HepG2 (cell line): Measurements from ENCODE around the gene CSTF3. TPM values are rescaled to one million over a fixed set of nuclear protein-coding genes. Genes with fewer than 3 reads are reported as not detected.

ENCODE experiments used
- GTF3A ChIP-seq: sonication (generic); formaldehyde crosslinking; conservative IDR thresholded peaks from 2 replicates; pipeline ENCODE4 v1.4.0; 2020; ENCODE audit warnings: mild to moderate bottlenecking, missing genetic modification reagents
- HNRNPH1 ChIP-seq: fragments of 200-400 bp; formaldehyde crosslinking; optimal IDR thresholded peaks from 2 replicates; pipeline ENCODE3; 2017; ENCODE audit warnings: mild to moderate bottlenecking, low read depth, low read length
- JARID2 ChIP-seq: sonication (generic); formaldehyde crosslinking; IDR thresholded peaks from 2 replicates; pipeline ENCODE4 v1.8.1; 2023; ENCODE audit warnings: missing genetic modification reagents, inconsistent platforms; ENCODE audit not compliant: insufficient replicate concordance
- NCOA1 ChIP-seq: sonication (generic); formaldehyde crosslinking; IDR thresholded peaks from 2 replicates; pipeline ENCODE4 v1.9.0; 2021; ENCODE audit warnings: missing genetic modification reagents
- POLR2AphosphoS5 ChIP-seq: IDR thresholded peaks from 2 replicates; pipeline ENCODE4 v1.6.1; 2012; ENCODE audit warnings: low read depth, low read length
- SATB2 ChIP-seq: sonication (generic); formaldehyde crosslinking; IDR thresholded peaks from 2 replicates; pipeline ENCODE4 v1.5.0; 2020; ENCODE audit warnings: missing genetic modification reagents
- TOPORS ChIP-seq: sonication (generic); formaldehyde crosslinking; IDR thresholded peaks from 2 replicates; pipeline ENCODE4 v1.8.0; 2023; ENCODE audit warnings: mild to moderate bottlenecking, missing genetic modification reagents
- ZKSCAN1 ChIP-seq: fragments of 150-350 bp; IDR thresholded peaks from 2 replicates; pipeline ENCODE4 v1.6.1; 2014; ENCODE audit warnings: low read length
- ZNF160 ChIP-seq: sonication (generic); formaldehyde crosslinking; IDR thresholded peaks from 2 replicates; pipeline ENCODE4 v1.8.0; 2022; ENCODE audit warnings: mild to moderate bottlenecking, inconsistent platforms, missing genetic modification reagents
- ZNF484 ChIP-seq: sonication (generic); formaldehyde crosslinking; IDR thresholded peaks from 2 replicates; pipeline ENCODE4 v1.5.1; 2020; ENCODE audit warnings: mild to moderate bottlenecking, low read depth, missing genetic modification reagents, borderline replicate concordance
- ZNF629 ChIP-seq: sonication (generic); formaldehyde crosslinking; conservative IDR thresholded peaks from 2 replicates; pipeline ENCODE4 v1.5.0; 2020; ENCODE audit warnings: missing genetic modification reagents
- ZNF652 ChIP-seq: IDR thresholded peaks from 2 replicates; pipeline ENCODE4 v1.6.1; 2016; ENCODE audit warnings: low read depth, borderline replicate concordance
- polyA plus RNA-seq, 8 experiments: library from polyadenylated mRNA; depleted of rRNA in 3 of 8; stranded (reverse) in 7 of 8; unstranded in 1 of 8; fragments of >200 nt; fragmentation: Illumina TruSeq in 4 of 8; extraction: Trizol in 4 of 8; gene quantifications; 2 replicates each; pipeline versions ENCODE4 v1.2.1 to v1.2.3, GENCODE V29; 2011 to 2016; ENCODE audit warnings: low read depth in 4 of 8, missing spikeins in 1 of 8, mixed read lengths in 1 of 8; ENCODE audit not compliant: insufficient read depth in 1 of 8
- total RNA-seq, 5 experiments: library from RNA; depleted of rRNA; stranded (reverse); fragments of >200 nt; fragmentation: Illumina TruSeq; extraction: Trizol; gene quantifications; 2 replicates each; pipeline ENCODE4 v1.2.3, GENCODE V29; 2016; ENCODE audit warnings: low read depth in 1 of 5
- TF ChIP-seq, protein P1 (sequence below): sonication (generic); formaldehyde crosslinking; IDR thresholded peaks from 2 replicates; pipeline ENCODE4 v1.4.0; 2020; ENCODE audit warnings: mild to moderate bottlenecking, missing genetic modification reagents
- TF ChIP-seq, protein P2 (sequence below): sonication (generic); formaldehyde crosslinking; IDR thresholded peaks from 2 replicates; pipeline ENCODE4 v1.9.0; 2021; ENCODE audit warnings: missing genetic modification reagents, borderline replicate concordance
- TF ChIP-seq, protein P3 (sequence below): sonication (generic); formaldehyde crosslinking; IDR thresholded peaks from 2 replicates; pipeline ENCODE4 v1.4.0; 2020; ENCODE audit warnings: mild to moderate bottlenecking, missing genetic modification reagents

The CSTF3 gene
- total and polyA plus RNA-seq, 2 of the 13 experiments (the other 11 are each of a cell fraction or from before 2014, with no cell fraction given): 21.5 to 43.6 TPM

DNA sequence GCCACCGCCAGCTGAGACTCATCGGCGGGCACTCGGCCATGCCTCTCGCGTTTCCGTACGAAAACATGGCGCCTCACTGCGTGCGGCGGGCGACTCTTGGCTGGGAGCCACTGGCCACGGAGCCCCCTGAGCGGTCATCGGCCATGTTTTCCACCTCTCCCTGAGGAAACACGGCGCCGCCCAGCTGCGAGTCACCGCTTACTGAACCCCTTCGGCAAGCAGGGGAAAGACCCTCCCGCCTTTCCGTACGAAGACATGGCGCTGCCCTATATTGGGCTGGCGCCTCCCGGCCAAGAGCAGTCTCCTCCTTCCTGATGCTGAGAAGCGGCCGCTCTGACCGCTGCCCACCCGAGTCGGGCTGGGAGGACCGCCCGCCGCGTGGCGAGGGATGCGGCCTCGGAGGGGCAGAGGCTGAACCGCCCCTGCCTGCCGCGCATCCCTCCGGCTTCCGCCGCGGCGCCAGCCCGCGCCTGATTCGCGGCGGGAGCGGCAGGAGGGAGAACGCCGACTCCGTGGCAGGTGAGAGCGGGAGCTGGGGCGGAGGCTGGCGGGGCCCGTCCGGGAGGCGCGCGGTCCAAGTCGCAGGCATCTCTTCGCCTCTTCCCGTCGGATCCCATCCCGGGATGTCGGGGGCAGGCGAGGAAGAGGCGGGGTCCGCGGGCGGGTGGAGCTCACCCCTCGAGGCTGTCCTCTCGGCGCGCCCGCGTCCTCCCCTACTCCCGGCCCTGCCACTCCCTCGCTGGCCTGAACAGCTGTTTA, 121.8 kb downstream of the CSTF3 start, which contains the start of gene TCP11L1 (continued):
- TF ChIP-seq, protein P1, sequence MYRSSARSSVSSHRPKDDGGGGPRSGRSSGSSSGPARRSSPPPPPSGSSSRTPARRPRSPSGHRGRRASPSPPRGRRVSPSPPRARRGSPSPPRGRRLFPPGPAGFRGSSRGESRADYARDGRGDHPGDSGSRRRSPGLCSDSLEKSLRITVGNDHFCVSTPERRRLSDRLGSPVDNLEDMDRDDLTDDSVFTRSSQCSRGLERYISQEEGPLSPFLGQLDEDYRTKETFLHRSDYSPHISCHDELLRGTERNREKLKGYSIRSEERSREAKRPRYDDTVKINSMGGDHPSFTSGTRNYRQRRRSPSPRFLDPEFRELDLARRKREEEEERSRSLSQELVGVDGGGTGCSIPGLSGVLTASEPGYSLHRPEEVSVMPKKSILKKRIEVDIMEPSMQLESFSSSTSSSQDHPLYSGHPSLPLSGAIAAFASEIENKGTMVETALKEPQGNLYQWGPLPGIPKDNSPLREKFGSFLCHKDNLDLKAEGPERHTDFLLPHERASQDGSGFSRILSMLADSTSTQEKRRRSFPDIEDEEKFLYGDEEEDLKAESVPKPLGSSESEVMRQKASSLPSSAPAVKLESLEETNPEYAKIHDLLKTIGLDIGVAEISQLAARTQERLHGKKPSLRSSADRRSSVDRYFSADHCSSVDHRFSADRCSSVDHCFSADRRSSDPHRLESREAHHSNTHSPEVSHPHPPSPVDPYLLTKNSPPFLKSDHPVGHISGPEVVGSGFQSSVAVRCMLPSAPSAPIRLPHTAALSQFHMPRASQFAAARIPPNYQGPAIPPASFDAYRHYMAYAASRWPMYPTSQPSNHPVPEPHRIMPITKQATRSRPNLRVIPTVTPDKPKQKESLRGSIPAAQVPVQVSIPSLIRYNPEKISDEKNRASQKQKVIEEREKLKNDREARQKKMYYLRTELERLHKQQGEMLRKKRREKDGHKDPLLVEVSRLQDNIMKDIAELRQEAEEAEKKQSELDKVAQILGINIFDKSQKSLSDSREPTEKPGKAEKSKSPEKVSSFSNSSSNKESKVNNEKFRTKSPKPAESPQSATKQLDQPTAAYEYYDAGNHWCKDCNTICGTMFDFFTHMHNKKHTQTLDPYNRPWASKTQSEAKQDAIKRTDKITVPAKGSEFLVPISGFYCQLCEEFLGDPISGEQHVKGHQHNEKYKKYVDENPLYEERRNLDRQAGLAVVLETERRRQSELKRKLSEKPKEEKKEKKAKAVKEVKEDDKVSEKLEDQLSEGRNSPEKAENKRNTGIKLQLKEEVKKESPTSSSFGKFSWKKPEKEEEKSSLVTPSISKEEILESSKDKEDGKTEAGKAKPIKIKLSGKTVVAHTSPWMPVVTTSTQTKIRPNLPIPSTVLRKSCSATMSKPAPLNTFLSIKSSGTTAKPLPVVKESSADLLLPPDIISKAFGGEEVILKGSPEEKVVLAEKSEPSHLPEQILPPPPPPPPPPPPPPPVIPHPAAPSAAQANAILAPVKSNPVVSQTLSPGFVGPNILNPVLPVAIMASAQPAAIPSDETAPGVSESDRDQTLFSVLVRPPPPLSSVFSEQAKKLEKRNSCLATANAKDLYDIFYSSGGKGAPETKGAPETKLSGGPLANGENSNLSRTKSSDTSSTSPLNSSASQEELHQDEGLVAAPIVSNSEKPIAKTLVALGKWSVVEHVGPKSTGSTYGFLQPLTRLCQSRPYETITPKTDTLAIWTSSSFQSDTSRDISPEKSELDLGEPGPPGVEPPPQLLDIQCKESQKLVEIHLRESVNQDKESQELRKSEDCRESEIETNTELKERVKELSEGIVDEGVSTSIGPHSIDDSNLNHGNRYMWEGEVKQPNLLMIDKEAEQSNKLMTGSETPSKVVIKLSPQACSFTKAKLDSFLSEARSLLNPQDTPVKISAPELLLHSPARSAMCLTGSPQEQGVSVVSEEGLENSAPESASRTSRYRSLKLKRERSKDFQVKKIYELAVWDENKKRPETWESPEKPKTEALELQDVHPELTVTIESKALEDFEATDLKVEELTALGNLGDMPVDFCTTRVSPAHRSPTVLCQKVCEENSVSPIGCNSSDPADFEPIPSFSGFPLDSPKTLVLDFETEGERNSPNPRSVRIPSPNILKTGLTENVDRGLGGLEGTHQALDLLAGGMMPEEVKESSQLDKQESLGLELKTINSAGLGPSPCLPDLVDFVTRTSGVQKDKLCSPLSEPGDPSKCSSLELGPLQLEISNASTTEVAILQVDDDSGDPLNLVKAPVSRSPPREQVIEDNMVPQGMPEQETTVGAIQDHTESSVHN (CRISPR knock-in tag): 0 out of 2 replicates have a peak, but pooled peaks have one; percentile 24
- TF ChIP-seq SATB2 (CRISPR knock-in tag): no peak
- TF ChIP-seq, protein P2, sequence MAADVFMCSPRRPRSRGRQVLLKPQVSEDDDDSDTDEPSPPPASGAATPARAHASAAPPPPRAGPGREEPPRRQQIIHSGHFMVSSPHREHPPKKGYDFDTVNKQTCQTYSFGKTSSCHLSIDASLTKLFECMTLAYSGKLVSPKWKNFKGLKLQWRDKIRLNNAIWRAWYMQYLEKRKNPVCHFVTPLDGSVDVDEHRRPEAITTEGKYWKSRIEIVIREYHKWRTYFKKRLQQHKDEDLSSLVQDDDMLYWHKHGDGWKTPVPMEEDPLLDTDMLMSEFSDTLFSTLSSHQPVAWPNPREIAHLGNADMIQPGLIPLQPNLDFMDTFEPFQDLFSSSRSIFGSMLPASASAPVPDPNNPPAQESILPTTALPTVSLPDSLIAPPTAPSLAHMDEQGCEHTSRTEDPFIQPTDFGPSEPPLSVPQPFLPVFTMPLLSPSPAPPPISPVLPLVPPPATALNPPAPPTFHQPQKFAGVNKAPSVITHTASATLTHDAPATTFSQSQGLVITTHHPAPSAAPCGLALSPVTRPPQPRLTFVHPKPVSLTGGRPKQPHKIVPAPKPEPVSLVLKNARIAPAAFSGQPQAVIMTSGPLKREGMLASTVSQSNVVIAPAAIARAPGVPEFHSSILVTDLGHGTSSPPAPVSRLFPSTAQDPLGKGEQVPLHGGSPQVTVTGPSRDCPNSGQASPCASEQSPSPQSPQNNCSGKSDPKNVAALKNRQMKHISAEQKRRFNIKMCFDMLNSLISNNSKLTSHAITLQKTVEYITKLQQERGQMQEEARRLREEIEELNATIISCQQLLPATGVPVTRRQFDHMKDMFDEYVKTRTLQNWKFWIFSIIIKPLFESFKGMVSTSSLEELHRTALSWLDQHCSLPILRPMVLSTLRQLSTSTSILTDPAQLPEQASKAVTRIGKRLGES (CRISPR knock-in tag): no peak
- TF ChIP-seq GTF3A (CRISPR knock-in tag): no peak
- TF ChIP-seq ZNF652: no peak
- no peak for TF ChIP-seq HNRNPH1
- TF ChIP-seq NCOA1 (CRISPR knock-in tag): peak; percentile 93
- TF ChIP-seq, protein P3, sequence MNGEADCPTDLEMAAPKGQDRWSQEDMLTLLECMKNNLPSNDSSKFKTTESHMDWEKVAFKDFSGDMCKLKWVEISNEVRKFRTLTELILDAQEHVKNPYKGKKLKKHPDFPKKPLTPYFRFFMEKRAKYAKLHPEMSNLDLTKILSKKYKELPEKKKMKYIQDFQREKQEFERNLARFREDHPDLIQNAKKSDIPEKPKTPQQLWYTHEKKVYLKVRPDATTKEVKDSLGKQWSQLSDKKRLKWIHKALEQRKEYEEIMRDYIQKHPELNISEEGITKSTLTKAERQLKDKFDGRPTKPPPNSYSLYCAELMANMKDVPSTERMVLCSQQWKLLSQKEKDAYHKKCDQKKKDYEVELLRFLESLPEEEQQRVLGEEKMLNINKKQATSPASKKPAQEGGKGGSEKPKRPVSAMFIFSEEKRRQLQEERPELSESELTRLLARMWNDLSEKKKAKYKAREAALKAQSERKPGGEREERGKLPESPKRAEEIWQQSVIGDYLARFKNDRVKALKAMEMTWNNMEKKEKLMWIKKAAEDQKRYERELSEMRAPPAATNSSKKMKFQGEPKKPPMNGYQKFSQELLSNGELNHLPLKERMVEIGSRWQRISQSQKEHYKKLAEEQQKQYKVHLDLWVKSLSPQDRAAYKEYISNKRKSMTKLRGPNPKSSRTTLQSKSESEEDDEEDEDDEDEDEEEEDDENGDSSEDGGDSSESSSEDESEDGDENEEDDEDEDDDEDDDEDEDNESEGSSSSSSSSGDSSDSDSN (CRISPR knock-in tag): peak; percentile 90; the same call in 1 of the 2 replicates
- TF ChIP-seq JARID2 (CRISPR knock-in tag): no peak
- TF ChIP-seq POLR2AphosphoS5: 0 out of 2 replicates have a peak, but pooled peaks have one; percentile 18
- peak; percentile 26; the same call in 1 of the 2 replicates for TF ChIP-seq ZKSCAN1
- TF ChIP-seq ZNF484: no peak
- TF ChIP-seq TOPORS (CRISPR knock-in tag): peak; percentile 74; the same call in 1 of the 2 replicates
- no peak; the same call in 1 of the 2 replicates for TF ChIP-seq ZNF629 (CRISPR knock-in tag)
- no peak for TF ChIP-seq ZNF160
